HepG2 (cell line): ENCODE results near the gene CASP3. TPM values are rescaled to one million over a fixed set of nuclear protein-coding genes. Genes with fewer than 3 reads are reported as not detected.

ENCODE experiments used
- ATAC-seq: fragments of 200-7000 bp; cut with Tn5 transposase; 3 replicates; pipeline ENCODE4 v1.9.1; 2020; ENCODE audit warnings: mild to moderate bottlenecking, moderate library complexity
- BruUV-seq: library from RNA; stranded (reverse); fragments of 400-500 nt; replicated peaks from 2 replicates; lab custom pipeline; 2021; lab: Mats Ljungman, UMichigan
- CTCF ChIA-PET: fragments of 300-600 bp; formaldehyde crosslinking; extraction: SDS; loops from one replicate; lab custom pipeline; 2021; ENCODE audit warnings: low total read pairs, inconsistent platforms, low intra/inter-chr PET ratio; lab: Yijun Ruan, JAX
- POLR2A ChIA-PET: fragments of 350-600 bp; sonication (Branson Sonifier 250); formaldehyde crosslinking; loops from one replicate; lab custom pipeline; 2020; ENCODE audit warnings: antibody characterized with exemption, inconsistent platforms; lab: Yijun Ruan, JAX
- DNase-seq: peaks from one replicate; pipeline ENCODE4 v3.0.0-alpha.2; 2015; ENCODE audit warnings: low spot score
- FAIRE-seq: peaks from 3 replicates; lab custom pipeline; 2011; peaks lifted over from hg19 to GRCh38; lab: Jason Lieb, UNC
- H2AFZ ChIP-seq: one replicate; pipeline ENCODE4 v1.6.1; 2011; ENCODE audit warnings: low read length, inconsistent platforms
- H3K27ac ChIP-seq: fragments of 300-600 bp; 3 replicates; pipeline ENCODE4 v1.8.0; 2011; ENCODE audit warnings: mixed run types, mild to moderate bottlenecking, mixed read lengths, low read length, inconsistent platforms; ENCODE audit not compliant: insufficient read depth; ENCODE audit errors: extremely low read length
- H3K27me3 ChIP-seq, 2 experiments: fragments of 200-600 bp in 1 of 2; 2 replicates in 1 of 2; 3 replicates in 1 of 2; pipeline versions ENCODE4 v1.6.0 to v1.8.0; 2011; ENCODE audit warnings: low read length in 2 of 2, mild to moderate bottlenecking in 2 of 2, moderate library complexity in 2 of 2, inconsistent platforms in 1 of 2; ENCODE audit not compliant: insufficient read depth in 2 of 2, control insufficient read depth in 1 of 2
- H3K36me3 ChIP-seq, 2 experiments: fragments of 200-600 bp in 1 of 2; replicated peaks in 1 of 2; 2 replicates in 1 of 2; 3 replicates in 1 of 2; pipeline versions ENCODE4 v1.5.1 to v1.8.0; 2011; ENCODE audit warnings: low read length in 2 of 2, inconsistent platforms in 1 of 2; ENCODE audit not compliant: insufficient read depth in 2 of 2, control insufficient read depth in 1 of 2
- H3K4me1 ChIP-seq: 2 replicates; pipeline ENCODE4 v1.5.1; 2012; ENCODE audit warnings: low read length, inconsistent platforms; ENCODE audit not compliant: insufficient read depth
- H3K4me2 ChIP-seq: 2 replicates; pipeline ENCODE4 v1.6.0; 2011; ENCODE audit warnings: low read depth, low read length, inconsistent platforms
- H3K4me3 ChIP-seq, 3 experiments: fragments of 200-600 bp in 1 of 3; sonication (generic), shearing (Covaris generic) in 1 of 3; replicated peaks in 1 of 3; 2 replicates each; pipeline ENCODE4 v1.5.1; 2011 to 2016; ENCODE audit warnings: low read length in 3 of 3, inconsistent platforms in 2 of 3, low read depth in 2 of 3, mild to moderate bottlenecking in 2 of 3, control low read depth in 1 of 3, mixed read lengths in 1 of 3; ENCODE audit not compliant: insufficient read depth in 1 of 3
- H3K79me2 ChIP-seq: one replicate; pipeline ENCODE4 v1.6.1; 2011; ENCODE audit warnings: low read length, inconsistent platforms; ENCODE audit not compliant: insufficient read depth
- H3K9ac ChIP-seq: 2 replicates; pipeline ENCODE4 v1.6.0; 2011; ENCODE audit warnings: mild to moderate bottlenecking, low read depth, low read length, inconsistent platforms; ENCODE audit not compliant: insufficient read depth
- H3K9me3 ChIP-seq: 2 replicates; pipeline ENCODE4 v1.5.1; 2012; ENCODE audit warnings: mild to moderate bottlenecking, low read length
- H4K20me1 ChIP-seq: 2 replicates; pipeline ENCODE4 v1.6.0; 2011; ENCODE audit warnings: inconsistent platforms, mild to moderate bottlenecking, low read length, moderate library complexity; ENCODE audit not compliant: insufficient read depth
- CC2D1A ChIP-seq: sonication (generic); formaldehyde crosslinking; IDR thresholded peaks from 2 replicates; pipeline ENCODE4 v1.8.1; 2023; ENCODE audit warnings: mild to moderate bottlenecking, missing genetic modification reagents
- HMG20A ChIP-seq: IDR thresholded peaks from 2 replicates; pipeline ENCODE4 v1.6.1; 2016; ENCODE audit warnings: borderline replicate concordance
- HOXA7 ChIP-seq: sonication (generic); formaldehyde crosslinking; IDR thresholded peaks from 2 replicates; pipeline ENCODE4 v1.8.1; 2022; ENCODE audit warnings: mild to moderate bottlenecking, missing genetic modification reagents, moderate library complexity
- IKZF5 ChIP-seq: IDR thresholded peaks from 2 replicates; pipeline ENCODE4 v1.6.1; 2018; ENCODE audit warnings: missing genetic modification reagents, mild to moderate bottlenecking, missing compliant biosample characterization
- LCORL ChIP-seq, 2 experiments: fragments of 450-650 bp in 1 of 2; sonication (generic) in 1 of 2; formaldehyde crosslinking in 1 of 2; IDR thresholded peaks; 2 replicates each; pipeline versions ENCODE4 v1.5.0 to v1.6.1; 2017 to 2020; ENCODE audit warnings: antibody characterized with exemption in 1 of 2, missing genetic modification reagents in 1 of 2
- MED13 ChIP-seq: sonication (generic); formaldehyde crosslinking; IDR thresholded peaks from 2 replicates; pipeline ENCODE4 v1.5.0; 2020; ENCODE audit warnings: missing genetic modification reagents
- PHF20 ChIP-seq: sonication (generic); formaldehyde crosslinking; IDR thresholded peaks from 2 replicates; pipeline ENCODE4 v1.5.0; 2020; ENCODE audit warnings: mild to moderate bottlenecking, missing genetic modification reagents
- RXRA ChIP-seq: sonication (generic); formaldehyde crosslinking; IDR thresholded peaks from 2 replicates; pipeline ENCODE4 v1.5.1; 2020; ENCODE audit warnings: missing genetic modification reagents
- SRY ChIP-seq: sonication (generic); formaldehyde crosslinking; IDR thresholded peaks from 2 replicates; pipeline ENCODE4 v1.8.0; 2022; ENCODE audit warnings: mild to moderate bottlenecking, missing genetic modification reagents
- TEAD2 ChIP-seq: sonication (generic); formaldehyde crosslinking; IDR thresholded peaks from 2 replicates; pipeline ENCODE4 v1.9.0; 2021; ENCODE audit warnings: missing genetic modification reagents
- ZBTB14 ChIP-seq: sonication (generic); formaldehyde crosslinking; IDR thresholded peaks from 2 replicates; pipeline ENCODE4 v1.4.0; 2020; ENCODE audit warnings: missing genetic modification reagents
- ZBTB8A ChIP-seq: sonication (generic); formaldehyde crosslinking; IDR thresholded peaks from 2 replicates; pipeline ENCODE4 v1.4.0; 2020; ENCODE audit warnings: mild to moderate bottlenecking, low read depth, missing genetic modification reagents, borderline replicate concordance
- ZNF33B ChIP-seq: sonication (generic); formaldehyde crosslinking; IDR thresholded peaks from 2 replicates; pipeline ENCODE4 v1.5.1; 2020; ENCODE audit warnings: mild to moderate bottlenecking, missing genetic modification reagents
- ZNF34 ChIP-seq: sonication (generic); formaldehyde crosslinking; IDR thresholded peaks from 2 replicates; pipeline ENCODE4 v1.4.0; 2020; ENCODE audit warnings: mild to moderate bottlenecking, missing genetic modification reagents, borderline replicate concordance
- ZNF543 ChIP-seq: sonication (generic); formaldehyde crosslinking; IDR thresholded peaks from 2 replicates; pipeline ENCODE4 v1.4.0; 2020; ENCODE audit warnings: mild to moderate bottlenecking, missing genetic modification reagents
- ZXDC ChIP-seq: sonication (generic); formaldehyde crosslinking; IDR thresholded peaks from 2 replicates; pipeline ENCODE4 v1.5.0; 2020; ENCODE audit warnings: mild to moderate bottlenecking, missing genetic modification reagents
- WGBS: methylation state at CpG from one replicate; pipeline ENCODE4 v1.1.6; 2017; ENCODE audit warnings: low lambda C conversion rate; 5-methylcytosine and 5-hydroxymethylcytosine counted together
- in situ Hi-C: cut with HindIII; loops from 2 replicates; pipeline ENCODE4 v1.10.0; 2017; ENCODE audit warnings: low pct_unique_long_range_greater_than_20kb; ENCODE audit not compliant: extremely low pct_ligation_motif_present
- intact Hi-C: fragments of 100-400 bp; cut with micrococcal nuclease; formaldehyde crosslinking; loops from one replicate; pipeline ENCODE4 v1.10.0; 2022; ENCODE audit not compliant: unreplicated experiment
- polyA plus RNA-seq, 8 experiments: library from polyadenylated mRNA; depleted of rRNA in 3 of 8; stranded (reverse) in 7 of 8; unstranded in 1 of 8; fragments of >200 nt; fragmentation: Illumina TruSeq in 4 of 8; extraction: Trizol in 4 of 8; gene quantifications; 2 replicates each; pipeline versions ENCODE4 v1.2.1 to v1.2.3, GENCODE V29; 2011 to 2016; ENCODE audit warnings: low read depth in 4 of 8, missing spikeins in 1 of 8, mixed read lengths in 1 of 8; ENCODE audit not compliant: insufficient read depth in 1 of 8
- total RNA-seq, 5 experiments: library from RNA; depleted of rRNA; stranded (reverse); fragments of >200 nt; fragmentation: Illumina TruSeq; extraction: Trizol; gene quantifications; 2 replicates each; pipeline ENCODE4 v1.2.3, GENCODE V29; 2016; ENCODE audit warnings: low read depth in 1 of 5
- TF ChIP-seq, protein P1 (sequence below): IDR thresholded peaks from 2 replicates; pipeline ENCODE4 v1.6.1; 2016; ENCODE audit warnings: missing genetic modification reagents, missing compliant biosample characterization
- TF ChIP-seq, protein P2 (sequence below): sonication (generic); formaldehyde crosslinking; IDR thresholded peaks from 2 replicates; pipeline ENCODE4 v1.5.1; 2020; ENCODE audit warnings: mild to moderate bottlenecking, missing genetic modification reagents, moderate library complexity

CASP3 gene
- total and polyA plus RNA-seq, 2 of the 13 experiments (the other 11 are each of a cell fraction or from before 2014, with no cell fraction given), result 26.0 to 77.8 TPM

GRCh38 chr4:184674011-184674410 is 24.8 kb upstream of the CASP3 start (continued):
- TF ChIP-seq IKZF5 (CRISPR knock-in tag), result no peak

DNA sequence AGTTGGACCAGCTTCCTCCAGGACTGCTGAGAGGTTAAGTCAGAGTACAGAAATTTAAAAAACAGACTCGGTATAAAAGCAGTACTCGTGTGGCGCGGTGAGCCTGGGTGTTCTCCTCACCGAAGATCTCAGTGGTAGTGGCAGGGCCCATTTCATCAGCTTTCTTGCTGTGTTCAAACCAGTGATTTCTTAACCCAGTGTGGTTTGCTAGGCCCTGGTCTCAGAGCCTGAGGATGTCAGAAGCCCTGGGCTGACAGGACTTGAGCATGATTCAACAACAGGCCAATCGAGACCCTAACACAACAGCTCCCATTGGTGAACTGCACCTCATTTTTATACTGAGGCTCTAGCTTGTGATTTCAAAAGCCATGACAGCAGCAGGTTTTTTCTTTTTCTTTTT is 23.5 kb upstream of the CASP3 start:
- no peak overlapping the region for H3K9ac ChIP-seq
- H3K4me2 ChIP-seq, result no peak overlapping the region
- ATAC-seq, result no peak
- no peak for DNase-seq
- FAIRE-seq, result no peak
- peaks cover 9 to 34% of the 10 kb centered on the region in 2 experiments; a peak in 4 of 5 replicates for H3K36me3 ChIP-seq
- BruUV-seq, result no TSS peak
- intact Hi-C loops, result no loop called here
- POLR2A ChIA-PET, result no interaction called here
- in situ Hi-C loops, result no loop called here
- H3K9me3 ChIP-seq, result no peaks in the 10 kb centered on the region
- no peak overlapping the region for H3K4me3 ChIP-seq
- no peak overlapping the region for H2AFZ ChIP-seq
- no peaks in the 10 kb centered on the region for H3K27me3 ChIP-seq
- no peaks in the 10 kb centered on the region for H3K4me1 ChIP-seq
- H3K79me2 ChIP-seq, result no peaks in the 10 kb centered on the region
- no peaks in the 10 kb centered on the region; the same call in 1 of the 2 replicates for H4K20me1 ChIP-seq
- no peak overlapping the region for H3K27ac ChIP-seq
- CTCF ChIA-PET, result no interaction called here
- 94% methylated on average over 6 of the region's 6 CpGs for WGBS
- TF ChIP-seq HMG20A, result no peak
- TF ChIP-seq MED13 (CRISPR knock-in tag), result no peak
- TF ChIP-seq ZNF543 (CRISPR knock-in tag), result no peak
- no peak for TF ChIP-seq ZBTB8A
- TF ChIP-seq HOXA7 (CRISPR knock-in tag), result no peak
- no peak for TF ChIP-seq CC2D1A
- TF ChIP-seq, protein P1, sequence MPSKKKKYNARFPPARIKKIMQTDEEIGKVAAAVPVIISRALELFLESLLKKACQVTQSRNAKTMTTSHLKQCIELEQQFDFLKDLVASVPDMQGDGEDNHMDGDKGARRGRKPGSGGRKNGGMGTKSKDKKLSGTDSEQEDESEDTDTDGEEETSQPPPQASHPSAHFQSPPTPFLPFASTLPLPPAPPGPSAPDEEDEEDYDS, result no peak
- TF ChIP-seq ZXDC (CRISPR knock-in tag), result no peak
- TF ChIP-seq ZNF33B, result no peak
- no peak for TF ChIP-seq LCORL (IDR thresholded peaks at IDR 0.05)
- no peak for TF ChIP-seq LCORL (CRISPR knock-in tag; IDR thresholded peaks at IDR 0.05)
- TF ChIP-seq ZBTB14 (CRISPR knock-in tag), result no peak
- TF ChIP-seq ZNF34 (CRISPR knock-in tag), result no peak
- TF ChIP-seq, protein P2, sequence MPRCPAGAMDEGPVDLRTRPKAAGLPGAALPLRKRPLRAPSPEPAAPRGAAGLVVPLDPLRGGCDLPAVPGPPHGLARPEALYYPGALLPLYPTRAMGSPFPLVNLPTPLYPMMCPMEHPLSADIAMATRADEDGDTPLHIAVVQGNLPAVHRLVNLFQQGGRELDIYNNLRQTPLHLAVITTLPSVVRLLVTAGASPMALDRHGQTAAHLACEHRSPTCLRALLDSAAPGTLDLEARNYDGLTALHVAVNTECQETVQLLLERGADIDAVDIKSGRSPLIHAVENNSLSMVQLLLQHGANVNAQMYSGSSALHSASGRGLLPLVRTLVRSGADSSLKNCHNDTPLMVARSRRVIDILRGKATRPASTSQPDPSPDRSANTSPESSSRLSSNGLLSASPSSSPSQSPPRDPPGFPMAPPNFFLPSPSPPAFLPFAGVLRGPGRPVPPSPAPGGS (CRISPR knock-in tag), result no peak
- no peak for TF ChIP-seq RXRA
- TF ChIP-seq SRY (CRISPR knock-in tag), result no peak
- TF ChIP-seq TEAD2 (CRISPR knock-in tag), result no peak
- TF ChIP-seq PHF20 (CRISPR knock-in tag), result no peak
